GM19372 (cell line): ENCODE data around the gene PTPRD.

Source experiments
- ATAC-seq: cut with Tn5 transposase; IDR thresholded peaks from one replicate; pipeline ENCODE4 v1.9.1; 2021; ENCODE audit warnings: mild to moderate bottlenecking, low read depth, moderate library complexity; ENCODE audit not compliant: unreplicated experiment

Gene PTPRD

DNA sequence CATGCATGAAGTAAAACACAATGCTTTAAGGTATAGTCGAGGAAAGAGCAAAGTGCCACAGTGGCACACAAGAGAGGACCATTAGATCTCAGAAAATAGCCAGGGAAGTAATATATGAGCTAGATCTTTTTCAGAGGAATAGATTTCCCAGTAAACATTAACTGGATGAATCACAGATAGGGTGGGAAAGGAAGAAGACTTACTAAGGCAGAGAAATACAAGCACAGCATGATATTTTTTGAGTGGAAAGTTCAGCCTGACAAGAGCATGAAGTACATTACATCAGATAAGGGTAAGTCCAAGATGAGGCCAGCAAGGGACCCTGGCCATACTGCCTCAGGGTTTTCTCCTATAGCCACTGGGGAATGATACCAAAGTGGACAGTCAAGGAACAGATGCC is 2008.6 kb downstream of the PTPRD start:
- ATAC-seq, result no peak

DNA sequence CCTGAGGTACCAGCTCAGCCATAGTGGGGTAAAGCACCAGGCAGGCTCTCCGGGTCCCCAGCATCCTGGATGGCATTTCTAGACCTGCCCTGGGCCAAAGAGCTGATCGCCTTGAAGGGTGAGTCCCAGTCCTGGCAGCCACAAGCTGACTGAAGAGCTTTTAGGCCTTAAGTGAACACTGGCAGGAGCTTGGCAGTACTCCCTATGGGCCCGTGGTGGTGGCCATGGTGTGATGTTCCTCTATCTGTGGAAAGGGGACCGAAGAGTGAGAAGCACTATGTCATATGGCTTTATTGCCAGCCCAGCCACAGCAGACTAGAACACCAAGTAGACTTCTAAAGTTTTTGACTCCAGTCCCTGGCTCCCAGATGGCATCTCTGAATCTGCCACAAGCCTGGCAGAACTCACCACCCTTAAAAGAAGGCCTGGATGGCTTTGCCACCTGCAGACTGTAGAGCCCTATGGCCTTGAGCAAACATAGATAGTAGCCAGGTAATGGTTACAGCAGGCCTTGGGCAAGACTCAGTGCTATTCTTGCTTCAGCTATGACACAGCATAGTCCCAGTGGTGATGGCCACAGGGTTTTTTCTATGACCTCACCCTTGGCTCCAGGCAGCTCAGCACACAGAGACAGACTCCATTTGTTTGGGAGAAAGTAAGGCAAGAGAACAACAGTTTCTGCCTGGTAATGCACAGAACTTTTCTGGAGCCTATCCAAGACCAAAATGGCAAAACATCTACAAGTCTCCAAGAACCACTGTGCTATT is 2011.7 kb downstream of the PTPRD start:
- ATAC-seq, result no peak

GRCh38 chr9:8599937-8600336 is 2012.9 kb downstream of the PTPRD start:
- ATAC-seq, result no peak

DNA sequence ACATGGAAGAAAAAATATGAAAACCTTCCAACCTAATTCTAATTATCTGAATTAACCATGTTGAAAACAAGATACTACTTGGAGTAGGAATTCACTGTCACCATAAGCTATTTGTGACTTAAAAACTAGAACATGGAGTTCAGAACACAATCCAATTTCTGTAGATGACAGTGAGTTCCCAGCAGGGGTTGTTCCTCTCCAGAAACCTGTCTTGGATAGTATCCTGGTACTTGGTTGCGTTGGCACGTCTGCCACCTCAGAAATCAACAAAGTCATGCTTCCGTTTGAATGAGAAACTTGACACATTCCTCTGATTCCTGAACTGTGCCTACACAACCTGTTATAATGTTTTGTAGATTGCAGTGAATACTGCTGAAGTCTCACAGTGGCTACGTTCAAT is 2023.3 kb downstream of the PTPRD start:
- ATAC-seq, result no peak

DNA sequence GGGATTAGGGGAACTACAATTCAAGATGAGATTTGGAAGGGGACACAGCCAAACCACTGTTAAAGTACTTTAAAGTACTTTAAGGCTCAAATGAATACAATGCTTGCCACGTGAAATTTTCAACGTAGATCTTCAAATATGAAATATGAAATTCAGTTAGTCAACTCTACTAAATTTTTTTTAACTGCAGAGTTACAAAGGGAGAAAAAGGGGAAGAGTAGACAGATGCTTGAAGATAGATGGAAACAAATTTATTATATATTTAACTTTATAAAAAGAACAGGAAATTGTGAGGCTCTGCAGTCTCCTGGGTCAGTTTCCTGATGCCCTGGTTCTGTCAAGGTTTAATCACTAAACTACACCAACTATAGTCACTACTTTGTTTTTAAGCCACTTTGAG is 2027.8 kb downstream of the PTPRD start:
- no peak for ATAC-seq

GRCh38 chr9:8579661-8580060 is 2033.1 kb downstream of the PTPRD start:
- ATAC-seq, result no peak

DNA sequence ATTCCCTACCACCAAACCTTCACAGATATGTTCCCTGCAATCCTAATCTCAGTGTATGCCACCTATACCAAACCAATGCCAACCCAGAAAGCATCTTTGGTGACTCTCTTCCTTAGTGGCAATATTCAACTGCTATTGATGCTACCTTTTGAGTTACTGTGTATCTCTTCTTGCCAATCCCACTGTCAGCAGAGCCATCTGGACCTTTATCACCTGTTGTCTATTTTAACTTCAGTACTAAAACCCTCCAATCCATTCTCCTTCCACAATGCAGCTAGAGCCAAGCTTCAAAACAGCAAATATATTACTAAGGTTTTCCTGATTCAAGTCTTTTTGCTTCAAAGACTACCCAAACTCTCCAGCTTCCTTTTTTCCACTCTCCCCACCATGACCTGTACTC is 2036.1 kb downstream of the PTPRD start:
- no peak for ATAC-seq

- ATAC-seq, result no peak
These were observed 2038.0 kb downstream of the PTPRD start for GRCh38 chr9:8574846-8575245.

GRCh38 chr9:8572209-8572608 is 2040.6 kb downstream of the PTPRD start:
- ATAC-seq, result no peak

GRCh38 chr9:8571643-8572042 is 2041.2 kb downstream of the PTPRD start:
- ATAC-seq, result no peak

DNA sequence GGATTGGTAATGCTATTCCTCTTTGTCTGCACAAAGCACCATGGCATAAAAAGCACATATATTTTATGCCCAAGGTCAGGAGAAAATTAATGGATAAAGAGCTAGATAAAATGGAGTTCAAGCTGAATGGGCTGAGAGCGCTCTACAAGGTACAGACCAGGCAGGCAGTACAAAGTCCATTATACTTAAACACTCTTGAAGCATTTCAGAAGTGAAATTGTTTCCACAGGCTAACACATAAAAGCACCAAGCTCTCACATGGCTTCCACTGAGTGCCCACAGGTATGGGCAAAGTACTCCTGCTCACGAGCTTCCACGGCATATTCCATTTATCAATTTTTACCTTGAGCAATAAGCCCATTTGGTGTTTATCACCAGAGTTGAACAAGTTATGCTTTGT is 2042.0 kb downstream of the PTPRD start:
- ATAC-seq, result no peak

DNA sequence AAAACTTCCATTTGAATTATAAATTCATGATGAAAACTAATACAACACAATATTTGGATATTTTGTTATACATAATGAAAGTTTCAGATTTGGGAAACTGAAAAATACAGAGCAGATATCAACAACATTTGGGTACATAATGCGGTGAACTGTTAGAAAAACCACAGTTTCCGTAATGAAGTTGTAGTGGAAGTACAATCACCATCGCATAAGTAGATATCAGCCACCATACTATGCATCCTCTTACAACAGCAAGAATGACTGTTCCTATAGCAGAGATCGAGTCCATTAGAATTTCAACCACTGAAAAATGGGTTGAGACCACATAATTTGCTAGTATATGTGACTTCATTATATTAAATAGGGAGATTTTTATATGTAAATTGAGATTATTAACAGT is 2043.0 kb downstream of the PTPRD start:
- ATAC-seq, result no peak

- ATAC-seq, result no peak
These were observed 2044.7 kb downstream of the PTPRD start for GRCh38 chr9:8567963-8568579.

DNA sequence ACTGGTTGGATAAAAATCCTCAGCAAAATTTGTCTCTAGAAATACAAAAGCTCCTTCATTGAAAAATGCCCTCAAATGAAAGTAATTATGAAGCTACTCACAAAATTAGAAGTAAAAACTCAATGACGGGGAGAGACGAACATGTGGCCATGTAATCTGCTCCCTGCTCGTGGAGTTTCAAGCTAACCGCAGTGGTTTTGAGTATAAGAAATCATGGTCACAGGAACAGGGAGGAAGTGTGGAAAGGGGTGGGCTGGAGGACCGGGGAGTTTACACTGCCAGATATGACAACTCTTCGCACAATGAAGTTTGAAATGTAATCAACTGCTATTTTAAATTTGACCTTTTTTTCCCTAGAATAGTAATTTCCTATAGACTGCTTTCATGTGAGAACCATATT is 2047.8 kb downstream of the PTPRD start:
- no peak for ATAC-seq

- ATAC-seq, result no peak
These were observed 2052.0 kb downstream of the PTPRD start for GRCh38 chr9:8560560-8561525.

DNA sequence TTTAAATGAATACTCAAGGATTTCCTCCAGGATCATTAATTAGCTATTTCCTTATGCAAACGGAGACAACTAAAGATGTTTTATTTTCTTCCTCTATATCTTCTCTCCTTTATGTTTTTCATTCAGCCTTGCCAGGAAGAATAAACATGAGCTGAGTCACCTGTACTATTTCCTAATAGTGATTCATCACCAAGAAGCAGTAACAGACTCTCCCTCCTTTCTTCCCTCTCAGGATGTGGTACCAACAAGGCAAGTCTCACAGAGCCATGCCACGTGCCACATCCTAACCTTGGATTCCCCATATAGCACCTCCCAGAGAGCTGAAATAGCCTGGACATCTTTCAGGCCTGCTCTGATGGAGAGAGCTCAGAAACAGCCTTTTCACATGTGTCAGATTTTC is 2054.6 kb downstream of the PTPRD start:
- no peak for ATAC-seq

GRCh38 chr9:8555762-8556500 is 2056.9 kb downstream of the PTPRD start:
- ATAC-seq, result no peak

GRCh38 chr9:8553444-8553843 is 2059.4 kb downstream of the PTPRD start:
- no peak for ATAC-seq

DNA sequence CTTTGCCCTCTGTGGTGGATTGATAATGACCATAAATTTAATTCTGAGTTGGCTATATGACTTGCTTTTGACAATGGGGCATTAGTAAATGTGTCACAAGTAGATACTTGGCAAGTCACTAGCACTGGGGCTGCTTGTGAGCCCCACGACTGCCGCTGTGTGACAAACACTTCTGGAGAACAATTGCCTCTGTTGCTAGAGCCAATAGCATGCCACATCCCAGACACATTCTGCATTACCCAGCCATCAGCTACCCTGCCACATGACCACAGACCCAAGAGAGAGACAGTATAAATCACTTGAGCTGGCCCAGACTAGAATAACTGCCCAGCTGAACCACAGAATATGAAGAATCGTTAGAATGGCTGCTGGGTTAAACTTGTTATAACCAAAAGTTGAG is 2060.1 kb downstream of the PTPRD start:
- no peak for ATAC-seq

DNA sequence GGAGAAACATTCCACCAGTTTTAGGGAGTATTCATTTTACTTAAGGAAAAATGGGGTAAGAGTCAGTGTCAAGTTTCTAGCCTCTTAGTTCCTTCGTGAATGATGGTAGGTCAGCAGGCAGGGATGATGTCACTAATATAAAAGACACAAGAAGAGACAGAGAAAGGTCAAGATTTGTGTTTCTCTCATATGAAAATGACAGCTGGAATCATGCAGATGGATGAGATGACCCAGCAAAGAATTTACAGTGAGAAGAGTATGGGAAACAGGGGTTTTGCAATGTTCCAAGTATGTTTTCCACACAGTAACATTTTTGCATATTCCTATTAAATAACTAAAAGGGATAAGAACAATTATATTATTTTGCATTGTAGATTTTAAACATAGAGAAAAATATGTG is 2063.6 kb downstream of the PTPRD start:
- ATAC-seq, result no peak

GRCh38 chr9:8543219-8543618 is 2069.6 kb downstream of the PTPRD start:
- ATAC-seq, result no peak
